ENCODE results near the gene FSTL5. TPM values are rescaled to one million over a fixed set of nuclear protein-coding genes. Genes with fewer than 3 reads are reported as not detected.

The FSTL5 gene
- polyA plus RNA-seq, 3 donors, result not detected

- Histone ChIP-seq H3K9ac (ENCODE audit: insufficient read depth, low read length, poor library complexity, severe bottlenecking) (no peak overlapping the region), H3K36me3 (replicated peaks in 1 of 2; ENCODE audit: control insufficient read depth in 1 of 2, insufficient read depth in 2 of 2, low read length in 2 of 2) (no peaks in the 10 kb centered on the region), H3K79me2 (ENCODE audit: insufficient read depth, low read length) (no peaks in the 10 kb centered on the region), H3K4me3 (replicated peaks in 1 of 3; ENCODE audit: low read depth in 2 of 3, low read length in 3 of 3) (no peak overlapping the region), H2AFZ (ENCODE audit: insufficient read depth, low read depth, low read length, poor library complexity, severe bottlenecking) (no peak overlapping the region), H3K27ac (ENCODE audit: low read depth in 1 of 2, low read length in 2 of 2) (no peak overlapping the region), H3K4me1 (ENCODE audit: control insufficient read depth in 1 of 2, insufficient read depth in 2 of 2, low read length in 2 of 2) (no peaks in the 10 kb centered on the region), H3K27me3 (ENCODE audit: control insufficient read depth in 2 of 2, insufficient read depth in 2 of 2, low read length in 2 of 2) (no peaks in the 10 kb centered on the region), H4K20me1 (ENCODE audit: insufficient read depth, low read length) (no peaks in the 10 kb centered on the region), H3K4me2 (replicated peaks; ENCODE audit: extremely low read depth, low read length, poor library complexity, severe bottlenecking) (no peak overlapping the region), H3K9me3 (replicated peaks in 1 of 2; ENCODE audit: control insufficient read depth in 1 of 2, insufficient read depth in 1 of 2, low read length in 2 of 2) (no peaks in the 10 kb centered on the region)
- no peaks in the 10 kb centered on the region for H3K36me3 Mint-ChIP-seq
- H3K27ac Mint-ChIP-seq, result no peak overlapping the region
- no peak overlapping the region for H3K4me3 Mint-ChIP-seq
- H3K9me3 Mint-ChIP-seq, result no peaks in the 10 kb centered on the region
- peaks cover 0 to 2% (median 0%) of the 10 kb centered on the region in 3 donors for H3K27me3 Mint-ChIP-seq (ENCODE audit: low read depth in 3 of 3)
- DNase-seq, result no peak
- WGBS (ENCODE audit: insufficient coverage), result 29% methylated on average over 1 of the region's 1 CpG
- peaks cover 2% of the 10 kb centered on the region for H3K4me1 Mint-ChIP-seq
- intact Hi-C loops (cut with micrococcal nuclease), result no loop called here
- no peak for TF ChIP-seq CTCF (IDR thresholded peaks at IDR 0.05)
These were observed 719.2 kb downstream of the FSTL5 start for GRCh38 chr4:161444626-161445025.

- H3K9ac ChIP-seq (ENCODE audit: insufficient read depth, low read length, poor library complexity, severe bottlenecking), result no peak overlapping the region
- H3K27ac ChIP-seq (ENCODE audit: low read depth in 1 of 2, low read length in 2 of 2), result no peak overlapping the region
- intact Hi-C loops (cut with micrococcal nuclease), result no loop called here
- no peaks in the 10 kb centered on the region for H3K27me3 ChIP-seq (ENCODE audit: control insufficient read depth in 2 of 2, insufficient read depth in 2 of 2, low read length in 2 of 2)
- H2AFZ ChIP-seq (ENCODE audit: insufficient read depth, low read depth, low read length, poor library complexity, severe bottlenecking), result no peak overlapping the region
- no peaks in the 10 kb centered on the region for H3K36me3 ChIP-seq (replicated peaks in 1 of 2; ENCODE audit: control insufficient read depth in 1 of 2, insufficient read depth in 2 of 2, low read length in 2 of 2)
- H3K4me1 ChIP-seq (ENCODE audit: control insufficient read depth in 1 of 2, insufficient read depth in 2 of 2, low read length in 2 of 2), result no peaks in the 10 kb centered on the region
- no peaks in the 10 kb centered on the region for H4K20me1 ChIP-seq (ENCODE audit: insufficient read depth, low read length)
- Mint-ChIP-seq H3K27me3 (ENCODE audit: low read depth in 3 of 3) (no peaks in the 10 kb centered on the region), H3K4me3 (no peak overlapping the region), H3K36me3 (no peaks in the 10 kb centered on the region), H3K4me1 (no peaks in the 10 kb centered on the region), H3K27ac (no peak overlapping the region), H3K9me3 (no peaks in the 10 kb centered on the region)
- no peaks in the 10 kb centered on the region for H3K79me2 ChIP-seq (ENCODE audit: insufficient read depth, low read length)
- H3K4me2 ChIP-seq (replicated peaks; ENCODE audit: extremely low read depth, low read length, poor library complexity, severe bottlenecking), result no peak overlapping the region
- no CpG with 5 or more reads among the region's 1 CpG for WGBS (ENCODE audit: insufficient coverage)
- H3K9me3 ChIP-seq (replicated peaks in 1 of 2; ENCODE audit: control insufficient read depth in 1 of 2, insufficient read depth in 1 of 2, low read length in 2 of 2), result no peaks in the 10 kb centered on the region
- no peak overlapping the region for H3K4me3 ChIP-seq (replicated peaks in 1 of 3; ENCODE audit: low read depth in 2 of 3, low read length in 3 of 3)
- TF ChIP-seq CTCF (IDR thresholded peaks at IDR 0.05), result no peak
- DNase-seq, result no peak
These were observed 720.9 kb downstream of the FSTL5 start for GRCh38 chr4:161442921-161443320.
